Right forelimb (tissue), 1 donor: ENCODE results near the gene DLL4.

ENCODE experiments used
- DNase-seq: peaks from one replicate; pipeline ENCODE4 v3.0.0-alpha.2; 2018

DLL4 gene

DNA sequence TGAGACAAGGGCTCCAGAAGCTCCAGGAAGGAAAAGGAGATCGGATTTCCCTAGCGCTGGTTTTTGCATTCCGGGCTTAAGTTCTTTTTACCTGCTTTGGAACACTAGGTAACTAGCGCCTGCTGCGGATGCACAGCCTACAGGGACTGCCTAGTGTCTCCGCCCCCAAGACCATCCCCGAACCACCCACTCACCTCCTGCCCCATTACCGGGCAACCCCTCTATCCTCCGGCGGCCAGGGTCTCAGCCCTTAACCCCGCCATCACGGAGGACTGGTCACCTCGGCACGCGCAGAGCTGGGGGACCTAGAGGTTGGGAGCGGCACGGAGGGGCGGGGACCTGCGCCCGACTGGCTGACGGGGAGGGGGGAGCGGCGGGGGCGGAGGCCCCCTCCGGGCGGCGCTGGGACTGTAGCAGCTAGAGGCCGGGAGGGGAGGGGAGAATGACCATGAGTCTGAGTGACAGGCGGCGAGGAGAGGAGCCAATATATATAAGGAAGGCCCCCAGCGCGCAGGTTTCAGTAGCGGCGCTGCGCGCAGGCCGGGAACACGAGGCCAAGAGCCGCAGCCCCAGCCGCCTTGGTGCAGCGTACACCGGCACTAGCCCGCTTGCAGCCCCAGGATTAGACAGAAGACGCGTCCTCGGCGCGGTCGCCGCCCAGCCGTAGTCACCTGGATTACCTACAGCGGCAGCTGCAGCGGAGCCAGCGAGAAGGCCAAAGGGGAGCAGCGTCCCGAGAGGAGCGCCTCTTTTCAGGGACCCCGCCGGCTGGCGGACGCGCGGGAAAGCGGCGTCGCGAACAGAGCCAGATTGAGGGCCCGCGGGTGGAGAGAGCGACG lies at the start of gene DLL4:
TSS of gene DLL4 (plus strand) at position 520 of the 839 bp plus-strand sequence. CDS start 329 bp downstream, outside the sequence.
- peak; percentile 71 for DNase-seq

- DNase-seq: no peak
Measured at GRCh38 chr15:40879609-40880008, 49.5 kb upstream of the DLL4 start.

- no peak for DNase-seq
Measured at GRCh38 chr15:40881351-40881750, 47.8 kb upstream of the DLL4 start.

DNA sequence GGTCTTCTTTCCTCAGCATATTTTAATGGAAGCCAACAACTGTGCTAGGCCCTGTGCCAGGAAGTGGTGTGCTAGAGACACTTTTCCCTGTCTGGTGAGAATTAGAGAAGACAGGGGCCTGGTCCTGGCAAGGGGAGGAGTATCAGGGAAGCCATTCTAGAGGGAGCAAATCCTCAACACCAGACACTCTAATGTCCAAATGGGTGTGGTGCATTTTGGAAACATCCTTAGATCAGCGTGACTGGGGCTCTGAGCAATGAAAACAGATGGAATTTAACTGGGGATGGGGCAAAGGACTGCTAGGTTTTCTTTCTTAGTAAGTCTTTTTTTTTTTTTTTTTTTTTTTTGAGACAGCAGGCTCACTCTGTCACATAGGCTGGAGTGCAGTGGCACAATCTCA lies 42.6 kb upstream of the DLL4 start:
- DNase-seq: no peak

- DNase-seq: no peak
Measured at GRCh38 chr15:40889112-40889511, 40.0 kb upstream of the DLL4 start.

- no peak for DNase-seq
Measured at GRCh38 chr15:40891138-40891537, 38.0 kb upstream of the DLL4 start.

DNA sequence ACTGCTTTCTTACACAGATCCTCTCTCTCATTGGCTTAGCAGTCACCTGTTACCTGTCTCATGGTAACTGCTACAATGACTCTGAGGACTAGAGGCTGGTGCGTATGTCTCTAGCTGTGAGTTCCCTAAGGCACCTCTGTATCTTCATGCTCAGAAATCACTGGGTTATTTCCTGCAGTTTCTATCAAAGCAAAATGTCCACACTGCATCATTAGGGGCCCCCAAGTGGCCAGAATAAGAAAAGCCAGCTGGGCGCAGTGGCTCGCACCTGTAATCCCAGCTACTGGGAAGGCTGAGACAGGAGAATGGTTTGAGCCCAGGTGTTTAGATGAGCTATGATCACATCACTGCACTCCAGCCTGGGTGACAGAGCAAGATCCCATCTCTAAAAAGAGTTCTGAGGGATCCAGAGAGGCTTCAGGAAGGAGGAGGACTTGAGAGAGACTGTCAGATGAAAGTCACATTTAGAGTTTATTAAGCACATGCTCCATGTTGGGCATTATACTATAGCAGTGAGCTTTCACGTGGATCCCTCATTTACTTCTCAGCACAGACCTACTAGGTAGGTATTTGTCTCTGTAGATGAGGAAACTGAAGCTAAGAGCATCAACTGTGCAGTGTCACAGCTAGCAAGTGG lies 37.2 kb upstream of the DLL4 start:
- no peak for DNase-seq

GRCh38 chr15:40892447-40893012 lies 36.6 kb upstream of the DLL4 start:
- no peak for DNase-seq

DNA sequence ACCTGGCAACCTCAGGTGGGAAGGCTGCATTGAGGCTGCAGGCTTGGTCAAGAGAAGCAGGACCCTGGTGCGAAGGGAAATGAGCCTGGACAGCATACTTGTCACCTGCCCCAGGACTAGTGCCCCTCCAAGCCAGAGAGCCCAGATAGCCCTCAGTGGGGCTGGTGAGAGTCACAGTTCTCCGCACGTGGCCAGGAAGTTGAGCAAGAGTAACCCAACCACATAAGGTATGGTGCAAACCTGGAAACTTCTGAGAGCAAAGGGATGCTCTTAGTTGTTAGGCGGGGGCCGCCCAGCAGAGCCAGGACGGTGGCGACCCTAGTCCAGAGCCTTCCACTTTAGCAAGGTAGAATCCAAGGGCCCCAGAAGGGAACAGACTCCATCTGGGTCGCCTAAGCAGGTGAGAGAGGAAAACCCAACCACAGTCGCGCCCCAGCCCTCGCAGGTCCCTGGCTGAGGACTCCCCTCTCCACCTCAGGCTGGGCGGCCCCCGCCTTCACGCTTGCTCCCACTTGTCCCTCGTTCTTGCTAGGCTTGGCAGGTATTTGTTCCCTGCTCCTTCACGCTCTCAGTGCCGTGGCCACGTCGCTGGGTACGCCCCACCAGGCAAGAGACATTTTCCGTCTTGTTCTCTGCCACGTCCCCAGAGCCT lies 36.0 kb upstream of the DLL4 start:
- no peak for DNase-seq

DNA sequence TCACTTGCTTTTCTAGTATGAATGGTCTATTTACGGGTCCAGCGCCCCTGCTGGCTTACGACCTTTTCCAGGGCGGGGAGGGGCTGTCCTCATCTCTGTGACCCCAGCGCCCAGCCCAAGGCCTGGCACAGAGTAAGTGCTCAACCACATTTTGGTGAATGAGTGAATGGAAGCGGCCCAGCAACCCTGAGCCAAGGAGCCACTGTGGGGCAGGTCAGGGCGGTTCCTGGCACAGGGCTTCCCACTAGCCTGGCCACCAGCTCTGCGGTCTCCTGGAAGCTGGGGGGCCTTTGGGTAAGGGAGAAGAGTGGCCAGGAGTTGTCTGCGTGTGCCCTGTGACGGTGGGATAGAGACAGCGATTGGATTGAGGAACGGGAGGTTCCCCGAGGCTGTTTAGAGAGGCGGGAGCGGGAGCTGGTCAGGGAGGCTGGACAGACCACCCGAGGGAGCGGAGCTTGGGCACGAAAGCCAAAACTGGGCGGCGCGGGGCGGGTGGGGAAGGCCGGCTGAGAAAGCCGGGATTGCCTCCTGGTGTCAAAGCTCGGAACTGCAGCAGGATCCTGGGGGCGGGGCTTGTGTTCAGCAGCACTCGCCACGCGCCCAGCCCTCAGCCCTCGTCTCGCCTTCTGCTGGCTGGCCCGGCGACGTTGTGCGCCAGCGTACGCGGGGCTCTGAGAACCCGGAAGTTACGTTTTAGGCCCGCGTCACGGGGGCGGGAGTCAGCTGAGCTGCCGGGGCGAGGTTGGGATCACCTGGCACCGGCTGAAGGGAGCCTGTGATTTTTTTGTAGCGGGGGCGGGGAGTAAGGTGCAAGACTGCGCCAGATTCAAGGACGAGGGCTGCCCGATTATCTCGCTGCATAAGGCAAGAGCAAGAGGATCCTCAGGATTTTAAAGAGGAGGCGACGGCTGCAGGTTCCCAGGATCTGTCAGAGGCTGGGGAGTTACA lies 35.1 kb upstream of the DLL4 start, which contains the start of gene VPS18:
TSS of gene VPS18 (plus strand) at position 718 of the 948 bp plus-strand sequence. CDS start 319 bp downstream, outside the sequence.
- peak; percentile 100 for DNase-seq

DNA sequence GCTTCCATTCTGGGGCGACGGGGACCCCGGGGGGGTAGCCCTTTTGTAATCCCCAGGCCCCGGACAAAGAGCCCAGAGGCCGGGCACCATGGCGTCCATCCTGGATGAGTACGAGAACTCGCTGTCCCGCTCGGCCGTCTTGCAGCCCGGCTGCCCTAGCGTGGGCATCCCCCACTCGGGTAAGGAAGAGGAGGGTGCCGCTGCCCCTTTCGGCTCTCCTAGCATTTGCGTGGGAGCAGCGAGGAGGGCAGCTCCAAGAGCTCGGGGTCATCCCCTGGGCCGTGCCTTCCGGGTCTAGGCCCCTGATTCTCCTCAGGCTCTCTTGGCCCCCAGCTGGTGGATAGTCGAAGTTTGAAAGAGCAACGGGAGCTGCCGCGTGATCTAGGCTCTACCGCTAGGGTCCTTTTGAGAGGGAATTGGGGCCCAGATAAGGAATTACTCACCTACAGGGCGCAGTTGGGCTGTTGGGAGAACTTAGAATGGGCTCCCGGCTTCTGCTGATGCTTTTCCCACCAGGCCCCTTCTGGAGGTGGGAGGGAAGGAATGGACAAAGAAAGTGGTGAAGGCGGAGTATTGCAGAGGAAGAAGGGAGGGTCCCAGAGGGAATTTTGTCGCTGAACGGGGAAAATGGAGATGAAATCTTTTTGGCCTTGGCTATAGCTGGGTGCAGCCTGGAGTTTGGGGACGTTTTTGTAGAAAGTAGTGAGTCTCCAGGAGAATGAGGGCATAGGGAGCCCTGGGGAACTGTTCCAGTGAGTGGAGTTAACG lies 34.3 kb upstream of the DLL4 start:
- peak; percentile 71 for DNase-seq

- no peak for DNase-seq
Measured at GRCh38 chr15:40899536-40900207, 29.5 kb upstream of the DLL4 start.

DNA sequence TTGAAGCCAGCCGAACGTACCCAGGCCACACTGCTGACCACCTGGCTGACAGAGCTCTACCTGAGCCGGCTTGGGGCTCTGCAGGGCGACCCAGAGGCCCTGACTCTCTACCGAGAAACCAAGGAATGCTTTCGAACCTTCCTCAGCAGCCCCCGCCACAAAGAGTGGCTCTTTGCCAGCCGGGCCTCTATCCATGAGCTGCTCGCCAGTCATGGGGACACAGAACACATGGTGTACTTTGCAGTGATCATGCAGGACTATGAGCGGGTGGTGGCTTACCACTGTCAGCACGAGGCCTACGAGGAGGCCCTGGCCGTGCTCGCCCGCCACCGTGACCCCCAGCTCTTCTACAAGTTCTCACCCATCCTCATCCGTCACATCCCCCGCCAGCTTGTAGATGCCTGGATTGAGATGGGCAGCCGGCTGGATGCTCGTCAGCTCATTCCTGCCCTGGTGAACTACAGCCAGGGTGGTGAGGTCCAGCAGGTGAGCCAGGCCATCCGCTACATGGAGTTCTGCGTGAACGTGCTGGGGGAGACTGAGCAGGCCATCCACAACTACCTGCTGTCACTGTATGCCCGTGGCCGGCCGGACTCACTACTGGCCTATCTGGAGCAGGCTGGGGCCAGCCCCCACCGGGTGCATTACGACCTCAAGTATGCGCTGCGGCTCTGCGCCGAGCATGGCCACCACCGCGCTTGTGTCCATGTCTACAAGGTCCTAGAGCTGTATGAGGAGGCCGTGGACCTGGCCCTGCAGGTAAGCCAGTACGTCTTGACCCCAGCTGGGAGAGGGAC lies 28.7 kb upstream of the DLL4 start:
- DNase-seq: no peak

DNA sequence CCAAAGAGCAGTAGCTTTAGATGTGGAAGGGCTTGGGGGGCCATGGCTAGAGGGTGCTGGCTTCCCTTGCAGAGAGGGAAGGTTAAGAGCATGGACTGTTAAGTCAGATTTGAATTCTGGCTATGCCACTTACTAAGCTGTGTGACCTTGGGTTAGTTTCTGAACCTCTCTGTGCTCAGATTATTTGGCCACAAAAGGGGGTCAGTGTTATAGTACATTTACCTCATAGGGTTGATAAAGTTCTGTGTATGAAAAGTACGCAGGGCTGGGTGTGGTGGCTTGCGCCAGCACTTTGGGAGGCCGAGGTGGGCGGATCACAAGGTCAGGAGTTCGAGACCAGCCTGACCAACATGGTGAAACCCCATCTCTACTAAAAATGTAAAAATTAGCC lies 28.1 kb upstream of the DLL4 start:
- DNase-seq: no peak

GRCh38 chr15:40902605-40903561 lies 26.3 kb upstream of the DLL4 start:
- DNase-seq: peak; percentile 44

- peak; percentile 41 for DNase-seq
Measured at GRCh38 chr15:40904552-40905201, 24.5 kb upstream of the DLL4 start.

DNA sequence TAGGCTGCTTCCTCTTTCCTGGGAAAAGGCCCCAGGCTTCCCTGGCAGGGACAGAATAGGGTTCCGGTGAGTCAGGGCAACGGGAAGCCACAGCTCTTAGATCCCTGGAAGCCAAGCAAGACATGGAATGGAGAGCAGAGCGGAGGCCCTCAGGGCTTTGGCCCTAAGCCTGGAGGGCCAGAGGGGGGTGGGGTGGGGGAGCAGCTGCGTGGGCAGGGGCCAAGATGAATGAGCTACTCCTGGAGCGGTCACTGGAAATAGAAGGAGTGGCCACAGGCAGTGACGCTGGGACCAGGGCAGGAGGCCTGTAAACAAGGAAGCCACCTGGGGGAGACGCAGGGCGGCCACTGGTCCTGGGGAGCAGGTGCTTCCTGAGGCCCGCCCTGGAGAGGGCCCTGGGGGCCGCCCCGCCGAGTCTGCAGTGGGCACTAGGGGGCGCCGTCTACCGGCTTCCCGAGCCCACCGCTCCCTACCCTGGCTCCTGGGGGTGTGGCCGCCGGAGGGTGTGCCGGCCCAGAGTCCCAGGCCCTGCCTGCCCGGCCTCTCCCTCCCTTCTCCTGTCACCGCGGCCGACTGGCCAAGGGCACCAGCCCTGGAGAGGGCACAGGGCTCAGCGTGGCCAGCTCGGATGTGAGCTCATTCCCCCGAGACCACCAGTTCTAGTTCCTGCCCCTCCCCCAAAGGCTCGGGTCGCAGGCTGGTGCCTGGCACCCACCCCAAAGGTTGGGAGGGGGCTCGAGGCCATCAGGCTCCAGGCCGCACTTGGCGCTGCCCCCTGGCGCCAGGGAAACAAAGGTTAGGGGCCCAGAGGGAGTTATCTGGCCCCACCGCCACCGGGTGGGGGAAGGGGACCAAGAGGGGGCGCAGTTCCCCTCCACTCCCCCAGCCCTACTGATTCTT lies 22.8 kb upstream of the DLL4 start:
- peak; percentile 91 for DNase-seq
